Measurements from ENCODE around the gene SLC39A9. TPM values are rescaled to one million over a fixed set of nuclear protein-coding genes. Genes with fewer than 3 reads are reported as not detected.

Gene SLC39A9
- total RNA-seq, 6 donors from 2014 or later, result 17.8 to 70.4 (median 54.0) TPM

DNA sequence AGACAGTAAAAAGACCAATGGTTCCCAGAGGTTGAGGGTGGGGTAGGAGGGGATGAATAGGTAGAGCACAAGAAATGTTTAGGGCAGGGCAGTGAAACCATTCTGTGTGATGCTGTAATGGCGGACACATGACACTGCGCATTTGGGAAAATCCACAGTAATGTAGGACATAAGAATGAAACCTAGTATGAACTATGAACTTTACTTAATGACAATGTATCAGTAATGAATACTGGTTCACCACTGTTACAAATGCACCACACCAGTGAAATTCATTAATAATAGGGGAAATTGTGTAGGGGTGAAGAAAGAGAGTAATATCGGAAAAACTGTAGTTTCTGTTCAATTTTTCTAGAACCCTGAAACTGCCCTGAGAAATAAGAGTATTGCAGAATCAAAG, 6.0 kb upstream of the SLC39A9 start:
- no peaks in the 10 kb centered on the region for H3K27me3 ChIP-seq
- no peak overlapping the region for H3K4me3 ChIP-seq
- WGBS, 2 donors, result 75 to 90% methylated on average over 3 of the region's 3 CpGs
- no peak for DNase-seq
- ATAC-seq (ENCODE audit: low FRiP score in 2 of 2), result no peak
- H3K9me3 ChIP-seq, result no peaks in the 10 kb centered on the region
- TF ChIP-seq POLR2A (IDR thresholded peaks at IDR 0.05) (no peak), POLR2AphosphoS5 (IDR thresholded peaks at IDR 0.05) (no peak), EP300 (IDR thresholded peaks at IDR 0.05) (no peak)
- TF ChIP-seq, protein P1, sequence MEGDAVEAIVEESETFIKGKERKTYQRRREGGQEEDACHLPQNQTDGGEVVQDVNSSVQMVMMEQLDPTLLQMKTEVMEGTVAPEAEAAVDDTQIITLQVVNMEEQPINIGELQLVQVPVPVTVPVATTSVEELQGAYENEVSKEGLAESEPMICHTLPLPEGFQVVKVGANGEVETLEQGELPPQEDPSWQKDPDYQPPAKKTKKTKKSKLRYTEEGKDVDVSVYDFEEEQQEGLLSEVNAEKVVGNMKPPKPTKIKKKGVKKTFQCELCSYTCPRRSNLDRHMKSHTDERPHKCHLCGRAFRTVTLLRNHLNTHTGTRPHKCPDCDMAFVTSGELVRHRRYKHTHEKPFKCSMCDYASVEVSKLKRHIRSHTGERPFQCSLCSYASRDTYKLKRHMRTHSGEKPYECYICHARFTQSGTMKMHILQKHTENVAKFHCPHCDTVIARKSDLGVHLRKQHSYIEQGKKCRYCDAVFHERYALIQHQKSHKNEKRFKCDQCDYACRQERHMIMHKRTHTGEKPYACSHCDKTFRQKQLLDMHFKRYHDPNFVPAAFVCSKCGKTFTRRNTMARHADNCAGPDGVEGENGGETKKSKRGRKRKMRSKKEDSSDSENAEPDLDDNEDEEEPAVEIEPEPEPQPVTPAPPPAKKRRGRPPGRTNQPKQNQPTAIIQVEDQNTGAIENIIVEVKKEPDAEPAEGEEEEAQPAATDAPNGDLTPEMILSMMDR (IDR thresholded peaks at IDR 0.05), result no peak
- H3K27ac ChIP-seq, result no peak overlapping the region
- H3K36me3 ChIP-seq, result peaks cover 11 to 78% (median 37%) of the 10 kb centered on the region in 4 donors
- H3K4me1 ChIP-seq, result peaks cover 14 to 25% (median 20%) of the 10 kb centered on the region in 4 donors

DNA sequence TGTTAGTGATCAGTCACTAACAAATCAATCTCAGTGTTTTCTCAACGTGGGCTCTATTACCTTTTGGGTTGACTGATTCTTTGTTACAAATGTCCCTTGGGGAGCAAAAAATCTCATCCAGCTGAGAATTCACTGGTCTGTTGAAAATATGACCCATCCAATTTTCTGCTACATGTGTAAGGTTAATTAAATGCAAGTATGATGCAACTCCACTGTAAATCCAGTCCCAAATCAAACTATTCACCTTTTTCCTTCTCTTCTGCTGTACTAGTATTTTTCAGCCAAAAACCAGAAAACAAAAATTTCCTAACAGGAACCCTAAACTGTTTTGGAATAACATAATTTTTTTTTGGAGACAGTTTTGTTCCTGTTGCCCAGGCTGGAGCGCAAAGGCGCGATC, 2.6 kb upstream of the SLC39A9 start:
- H3K36me3 ChIP-seq, result peaks cover 11 to 51% (median 37%) of the 10 kb centered on the region in 4 donors
- no peak for TF ChIP-seq POLR2A (IDR thresholded peaks at IDR 0.05)
- TF ChIP-seq, protein P1 (IDR thresholded peaks at IDR 0.05), result no peak
- no peak for TF ChIP-seq POLR2AphosphoS5 (IDR thresholded peaks at IDR 0.05)
- no peak for TF ChIP-seq EP300 (IDR thresholded peaks at IDR 0.05)
- 90 to 93% methylated on average over 4 of the region's 4 CpGs for WGBS, 2 donors

DNA sequence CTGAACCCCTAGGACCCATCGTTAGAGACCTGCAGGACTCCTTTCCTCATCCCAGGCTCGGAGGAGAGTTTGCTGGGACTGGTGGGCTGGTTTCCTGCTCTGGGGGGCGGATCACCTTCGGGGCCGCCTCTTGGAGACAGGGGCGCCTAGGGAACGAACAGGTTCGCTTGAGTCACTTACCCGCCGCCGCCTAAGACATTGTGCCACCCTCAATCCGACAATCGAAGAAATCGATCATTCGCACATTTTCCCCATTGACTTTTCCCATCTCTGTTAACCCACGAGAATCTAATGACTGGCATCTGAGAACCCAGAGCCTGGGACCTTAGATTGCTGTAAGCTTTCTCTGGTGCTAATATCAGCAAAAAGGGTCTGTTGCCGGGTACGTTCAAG, 322 bp downstream of the SLC39A9 start:
- peak overlapping the region; percentile 77 to 89 (median 87) for H3K4me3 ChIP-seq
- DNase-seq, result no peak
- ATAC-seq (ENCODE audit: low FRiP score in 2 of 2), result peak in 1 of 2 donors; percentile 43
- peaks cover 42 to 59% (median 47%) of the 10 kb centered on the region in 4 donors for H3K4me1 ChIP-seq
- peak overlapping the region; percentile 88 to 95 (median 92) for H3K27ac ChIP-seq
- no peaks in the 10 kb centered on the region for H3K27me3 ChIP-seq
- no peak for TF ChIP-seq EP300 (IDR thresholded peaks at IDR 0.05)
- WGBS, 2 donors, result 2 to 3% methylated on average over 17 to 18 of the region's 18 CpGs
- no peaks in the 10 kb centered on the region for H3K9me3 ChIP-seq
- peaks cover 9 to 25% (median 19%) of the 10 kb centered on the region in 4 donors for H3K36me3 ChIP-seq

More for the DNA sequence above, 2.6 kb upstream of the SLC39A9 start:
- no peak for ATAC-seq (ENCODE audit: low FRiP score in 2 of 2)
- H3K4me3 ChIP-seq, result no peak overlapping the region
- H3K4me1 ChIP-seq, result peaks cover 35 to 44% (median 38%) of the 10 kb centered on the region in 4 donors
- no peaks in the 10 kb centered on the region for H3K27me3 ChIP-seq
- no peak for DNase-seq
- H3K9me3 ChIP-seq, result no peaks in the 10 kb centered on the region
- no peak overlapping the region for H3K27ac ChIP-seq

DNA sequence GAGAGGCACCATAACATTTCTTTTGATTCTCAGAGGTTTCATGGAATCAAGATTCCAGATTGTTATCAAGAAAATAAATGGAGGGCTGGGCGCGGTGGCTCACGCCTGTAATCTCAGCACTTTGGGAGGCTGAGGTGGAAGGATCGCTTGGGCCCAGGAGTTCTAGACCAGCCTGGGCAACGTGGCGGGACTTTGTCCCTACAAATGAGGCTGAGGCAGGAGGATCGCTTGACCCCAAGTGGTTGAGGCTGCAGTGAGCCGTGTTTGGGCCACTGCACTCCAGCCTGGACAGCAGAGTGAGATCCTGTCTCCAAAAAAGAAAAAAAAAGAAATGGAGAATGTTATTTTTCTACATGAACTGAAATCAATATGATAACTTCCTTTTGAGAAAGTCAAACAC, 1.3 kb downstream of the SLC39A9 start:
- WGBS, 2 donors, result 89 to 93% methylated on average over 8 of the region's 8 CpGs
- Histone ChIP-seq H3K4me3 (peak overlapping the region in 3 of 4 donors; percentile 77 to 87 (median 87)), H3K27me3 (no peaks in the 10 kb centered on the region), H3K36me3 (peaks cover 0 to 15% (median 11%) of the 10 kb centered on the region in 4 donors), H3K9me3 (no peaks in the 10 kb centered on the region), H3K4me1 (peaks cover 42 to 59% (median 47%) of the 10 kb centered on the region in 4 donors), H3K27ac (no peak overlapping the region)
- no peak for TF ChIP-seq POLR2AphosphoS5 (IDR thresholded peaks at IDR 0.05)
- TF ChIP-seq, protein P1 (IDR thresholded peaks at IDR 0.05), result no peak
- ATAC-seq (ENCODE audit: low FRiP score in 2 of 2) (no peak), DNase-seq (no peak)

DNA sequence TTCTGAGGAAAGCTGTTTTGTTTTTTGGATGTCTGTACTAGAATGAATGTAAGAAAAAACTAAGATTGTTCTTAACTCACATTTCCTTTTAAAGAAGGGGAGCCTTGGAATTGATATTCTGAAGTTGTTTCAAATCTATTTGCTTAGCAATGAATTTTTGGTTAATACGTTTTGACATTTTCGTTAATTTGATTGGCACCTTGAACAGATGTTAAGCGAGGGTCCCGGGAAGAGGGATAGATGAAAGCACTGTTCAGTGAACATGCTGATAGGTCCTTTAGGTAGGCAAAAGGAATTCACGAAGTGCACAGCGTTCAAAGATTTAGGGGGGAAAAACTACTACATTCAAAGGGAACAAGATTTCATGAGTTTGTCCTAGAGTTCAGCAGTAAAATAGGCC, 1.7 kb downstream of the SLC39A9 start:
- ATAC-seq (ENCODE audit: low FRiP score in 2 of 2), result no peak
- H3K27ac ChIP-seq, result no peak overlapping the region
- no peaks in the 10 kb centered on the region for H3K9me3 ChIP-seq
- peaks cover 0 to 11% (median 7%) of the 10 kb centered on the region in 4 donors for H3K36me3 ChIP-seq
- WGBS, 2 donors, result 84 to 86% methylated on average over 6 of the region's 6 CpGs
- H3K4me3 ChIP-seq, result peak overlapping the region in 3 of 4 donors; percentile 77 to 87 (median 87)
- peaks cover 42 to 59% (median 47%) of the 10 kb centered on the region in 4 donors for H3K4me1 ChIP-seq
- no peak for DNase-seq
- H3K27me3 ChIP-seq, result no peaks in the 10 kb centered on the region
- TF ChIP-seq POLR2A (IDR thresholded peaks at IDR 0.05) (no peak), EP300 (IDR thresholded peaks at IDR 0.05) (no peak), POLR2AphosphoS5 (IDR thresholded peaks at IDR 0.05) (no peak)
- TF ChIP-seq, protein P1 (IDR thresholded peaks at IDR 0.05), result no peak
